Mesendoderm (in vitro differentiated cells): Measurements from ENCODE around the gene LYRM4.

ENCODE experiments used
- DNase-seq: peaks from one replicate; pipeline ENCODE4 v3.0.0; 2013
- H2AK5ac ChIP-seq: 2 replicates; pipeline ENCODE4 v1.6.1; 2013; ENCODE audit warnings: low read length, inconsistent platforms
- H2BK120ac ChIP-seq: 2 replicates; pipeline ENCODE4 v1.6.1; 2013; ENCODE audit warnings: low read depth, mild to moderate bottlenecking, low read length, moderate library complexity, mixed read lengths
- H2BK15ac ChIP-seq: replicated peaks from 2 replicates; pipeline ENCODE4 v1.6.1; 2013; ENCODE audit warnings: low read depth, mild to moderate bottlenecking, moderate library complexity
- H2BK5ac ChIP-seq: 2 replicates; pipeline ENCODE4 v1.6.1; 2013; ENCODE audit warnings: low read length, inconsistent platforms
- H3K18ac ChIP-seq: 2 replicates; pipeline ENCODE4 v1.6.1; 2013; ENCODE audit warnings: mild to moderate bottlenecking, low read length, mixed read lengths
- H3K23ac ChIP-seq: one replicate; pipeline ENCODE4 v1.6.1; 2013; ENCODE audit warnings: low read length
- H3K27ac ChIP-seq: 2 replicates; pipeline ENCODE4 v1.5.1; 2013; ENCODE audit warnings: low read depth, mild to moderate bottlenecking, inconsistent platforms, low read length, moderate library complexity
- H3K27me3 ChIP-seq: 2 replicates; pipeline ENCODE4 v1.6.1; 2013; ENCODE audit warnings: low read length, control low read depth, mild to moderate bottlenecking, inconsistent platforms; ENCODE audit not compliant: insufficient read depth, poor library complexity
- H3K36me3 ChIP-seq: 2 replicates; pipeline ENCODE4 v1.6.1; 2013; ENCODE audit warnings: low read length, inconsistent platforms; ENCODE audit not compliant: control insufficient read depth, insufficient read depth
- H3K4ac ChIP-seq: one replicate; pipeline ENCODE4 v1.6.1; 2013; ENCODE audit warnings: low read depth, mild to moderate bottlenecking, low read length, moderate library complexity
- H3K4me1 ChIP-seq: 2 replicates; pipeline ENCODE4 v1.6.1; 2013; ENCODE audit warnings: low read depth, low read length, inconsistent platforms; ENCODE audit not compliant: control insufficient read depth
- H3K4me2 ChIP-seq: 2 replicates; pipeline ENCODE4 v1.6.1; 2013; ENCODE audit warnings: low read length
- H3K4me3 ChIP-seq: 2 replicates; pipeline ENCODE4 v1.5.1; 2013; ENCODE audit warnings: mild to moderate bottlenecking, low read length
- H3K56ac ChIP-seq: one replicate; pipeline ENCODE4 v1.6.1; 2013; ENCODE audit warnings: low read length
- H3K79me1 ChIP-seq: 2 replicates; pipeline ENCODE4 v1.6.1; 2013; ENCODE audit warnings: low read length, inconsistent platforms
- H3K79me2 ChIP-seq: 2 replicates; pipeline ENCODE4 v1.6.1; 2013; ENCODE audit warnings: mild to moderate bottlenecking, low read length; ENCODE audit not compliant: control insufficient read depth, insufficient read depth
- H3K9ac ChIP-seq: 2 replicates; pipeline ENCODE4 v1.6.1; 2013; ENCODE audit warnings: low read length, inconsistent platforms
- H4K5ac ChIP-seq: one replicate; pipeline ENCODE4 v1.6.1; 2013; ENCODE audit warnings: low read length
- H4K8ac ChIP-seq: one replicate; pipeline ENCODE4 v1.6.1; 2013; ENCODE audit warnings: low read depth, mild to moderate bottlenecking, control low read depth, low read length, moderate library complexity
- WGBS: extraction: QIAGEN DNeasy Blood & Tissue Kit; methylation state at CpG from one replicate; pipeline ENCODE4 v1.1.7; 2013; ENCODE audit warnings: low lambda C conversion rate, missing lambda C conversion rate; ENCODE audit not compliant: insufficient coverage; ENCODE audit errors: extremely low coverage; 5-methylcytosine and 5-hydroxymethylcytosine counted together

LYRM4 gene

DNA sequence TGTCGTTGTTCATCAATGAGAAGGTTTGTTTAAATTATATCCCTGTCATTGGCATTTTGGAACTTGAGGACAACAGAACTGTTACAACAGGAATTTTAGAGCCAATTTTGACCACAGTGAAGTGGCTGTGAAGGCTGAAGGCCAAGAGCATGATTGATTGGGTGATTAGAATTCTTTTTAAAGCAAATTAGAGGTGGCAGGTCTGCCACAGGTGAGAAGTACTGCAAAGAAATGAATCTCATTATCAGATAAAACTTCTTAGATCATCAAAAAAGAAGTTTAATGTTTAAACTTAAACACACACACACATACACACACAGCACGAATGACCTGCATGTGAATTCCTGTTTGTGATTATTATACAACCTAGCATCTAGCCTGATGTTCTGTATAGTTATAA, 32.9 kb upstream of the LYRM4 start:
- no peaks in the 10 kb centered on the region for H3K36me3 ChIP-seq
- WGBS = no CpG with 5 or more reads among the region's 2 CpGs
- H3K27ac ChIP-seq = no peak overlapping the region
- H3K4me2 ChIP-seq = no peak overlapping the region
- no peak overlapping the region for H2BK120ac ChIP-seq
- no peaks in the 10 kb centered on the region for H3K27me3 ChIP-seq
- no peak for DNase-seq
- no peak overlapping the region for H3K18ac ChIP-seq
- H4K8ac ChIP-seq = no peak overlapping the region
- no peak overlapping the region for H3K23ac ChIP-seq
- no peaks in the 10 kb centered on the region for H3K4me1 ChIP-seq
- H3K4ac ChIP-seq = no peak overlapping the region
- no peaks in the 10 kb centered on the region for H3K79me2 ChIP-seq
- H3K56ac ChIP-seq = no peak overlapping the region
- no peak overlapping the region for H2BK15ac ChIP-seq
- no peak overlapping the region for H3K9ac ChIP-seq
- no peak overlapping the region for H2AK5ac ChIP-seq
- no peak overlapping the region for H3K4me3 ChIP-seq
- H2BK5ac ChIP-seq = no peak overlapping the region
- H4K5ac ChIP-seq = no peak overlapping the region
- peaks cover 12% of the 10 kb centered on the region for H3K79me1 ChIP-seq

DNA sequence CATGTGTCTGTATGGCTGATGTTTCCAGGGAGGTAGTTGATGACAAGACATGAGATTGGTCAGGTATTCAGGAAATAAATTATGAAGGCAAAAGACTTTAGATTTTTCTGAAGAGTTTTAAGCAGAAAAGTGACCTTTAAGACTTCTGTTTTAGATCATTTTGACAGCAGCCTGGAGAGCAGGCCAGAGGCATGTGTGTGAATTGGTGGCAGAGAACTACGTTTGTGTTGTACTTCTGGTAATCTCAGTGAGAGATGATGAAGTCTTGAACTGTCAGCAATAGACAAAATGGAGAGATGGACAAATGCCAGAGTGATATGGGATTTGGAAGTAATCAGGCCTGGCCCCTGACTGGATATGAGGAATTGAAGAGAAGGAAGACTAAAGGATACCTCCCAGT, 31.4 kb upstream of the LYRM4 start:
- Histone ChIP-seq H3K27me3 (no peaks in the 10 kb centered on the region), H3K9ac (no peak overlapping the region), H4K5ac (no peak overlapping the region), H3K23ac (no peak overlapping the region), H3K27ac (no peak overlapping the region), H3K18ac (no peak overlapping the region), H3K36me3 (no peaks in the 10 kb centered on the region), H3K4ac (no peak overlapping the region), H3K4me1 (no peaks in the 10 kb centered on the region), H3K79me1 (peaks cover 12% of the 10 kb centered on the region), H3K56ac (no peak overlapping the region), H2BK5ac (no peak overlapping the region), H2AK5ac (no peak overlapping the region), H4K8ac (no peak overlapping the region), H3K4me2 (no peak overlapping the region), H3K79me2 (no peaks in the 10 kb centered on the region), H3K4me3 (no peak overlapping the region), H2BK120ac (no peak overlapping the region), H2BK15ac (no peak overlapping the region)
- no peak for DNase-seq
- WGBS = no CpG with 5 or more reads among the region's 1 CpG

DNA sequence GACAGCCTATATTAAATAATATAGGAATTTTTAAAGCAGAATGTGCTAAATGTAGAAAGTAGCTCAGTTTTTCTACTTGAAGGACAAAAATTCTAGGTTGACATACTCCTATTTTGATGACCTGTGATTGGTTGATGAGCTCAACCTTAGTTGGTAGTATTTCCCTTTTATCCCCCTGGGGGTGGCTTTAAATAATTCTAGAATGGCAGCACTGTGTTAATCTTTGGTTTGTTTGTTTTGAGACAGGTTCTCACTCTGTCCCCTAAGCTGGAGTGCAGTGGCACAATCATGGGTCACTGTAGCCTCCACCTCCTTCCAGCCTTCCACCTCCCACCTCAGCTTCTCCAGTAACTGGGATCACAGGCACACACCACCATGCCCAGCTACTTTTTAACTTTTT, 29.8 kb upstream of the LYRM4 start:
- Histone ChIP-seq H2BK15ac (no peak overlapping the region), H2BK120ac (no peak overlapping the region), H2AK5ac (no peak overlapping the region), H4K8ac (no peak overlapping the region), H3K9ac (no peak overlapping the region), H3K79me2 (no peaks in the 10 kb centered on the region), H3K4me2 (no peak overlapping the region), H3K27me3 (no peaks in the 10 kb centered on the region), H3K56ac (no peak overlapping the region), H2BK5ac (no peak overlapping the region), H3K27ac (no peak overlapping the region), H4K5ac (no peak overlapping the region), H3K79me1 (peaks cover 10% of the 10 kb centered on the region), H3K36me3 (no peaks in the 10 kb centered on the region), H3K23ac (no peak overlapping the region), H3K4me1 (no peaks in the 10 kb centered on the region), H3K4ac (no peak overlapping the region), H3K18ac (no peak overlapping the region), H3K4me3 (no peak overlapping the region)
- no peak for DNase-seq

DNA sequence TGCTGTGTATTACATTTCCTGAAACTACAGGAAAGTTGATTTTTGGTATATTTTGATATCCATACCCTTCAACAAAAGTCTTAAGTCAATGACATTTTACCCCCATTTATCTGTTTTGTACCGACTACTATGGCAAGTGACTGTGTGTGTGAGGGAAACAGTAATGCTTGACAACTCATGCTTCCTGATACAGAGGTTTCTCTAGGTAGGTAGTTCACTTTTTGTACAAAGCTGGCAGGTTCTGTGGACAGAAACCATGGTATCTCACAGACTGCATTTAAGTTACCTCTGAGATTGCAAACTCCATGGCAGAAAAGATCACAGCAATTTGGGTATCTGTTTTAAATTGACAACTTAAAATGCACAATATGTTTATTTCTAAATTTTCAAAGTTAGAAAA, 29.3 kb upstream of the LYRM4 start:
- Histone ChIP-seq H2BK5ac (no peak overlapping the region), H2BK120ac (no peak overlapping the region), H4K8ac (no peak overlapping the region), H3K4me1 (no peaks in the 10 kb centered on the region), H3K9ac (no peak overlapping the region), H3K27me3 (no peaks in the 10 kb centered on the region), H3K18ac (no peak overlapping the region), H3K27ac (no peak overlapping the region), H4K5ac (no peak overlapping the region), H3K36me3 (no peaks in the 10 kb centered on the region), H3K4me2 (no peak overlapping the region), H3K23ac (no peak overlapping the region), H2BK15ac (no peak overlapping the region), H3K79me2 (no peaks in the 10 kb centered on the region), H2AK5ac (no peak overlapping the region), H3K4ac (no peak overlapping the region), H3K79me1 (peaks cover 10% of the 10 kb centered on the region), H3K56ac (no peak overlapping the region), H3K4me3 (no peak overlapping the region)
- no CpG with 5 or more reads among the region's 1 CpG for WGBS
- DNase-seq = no peak

DNA sequence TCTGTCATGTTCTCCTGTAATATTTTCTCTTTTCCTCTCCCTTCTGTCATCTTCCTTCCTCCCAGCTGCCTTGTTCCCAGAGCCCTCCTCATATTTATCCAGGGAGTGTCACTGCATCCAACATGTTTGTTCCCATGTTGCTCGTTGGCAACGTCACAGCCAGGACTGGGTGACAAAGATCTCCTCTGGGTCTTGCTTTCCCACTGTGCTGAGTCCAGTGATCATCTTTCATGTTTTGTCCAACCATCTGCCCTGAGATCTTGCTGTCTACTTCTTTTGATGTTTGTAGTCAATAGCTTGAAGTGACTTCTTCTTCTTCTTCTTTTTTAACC, 27.2 kb upstream of the LYRM4 start:
- Histone ChIP-seq H3K4me1 (no peaks in the 10 kb centered on the region), H2BK5ac (no peak overlapping the region), H3K4me3 (no peak overlapping the region), H2BK120ac (no peak overlapping the region), H2AK5ac (no peak overlapping the region), H3K18ac (no peak overlapping the region), H3K4me2 (no peak overlapping the region), H3K36me3 (no peaks in the 10 kb centered on the region), H4K8ac (no peak overlapping the region), H4K5ac (no peak overlapping the region), H3K27ac (no peak overlapping the region), H3K56ac (no peak overlapping the region), H3K4ac (no peak overlapping the region), H3K79me1 (peaks cover 10% of the 10 kb centered on the region), H2BK15ac (no peak overlapping the region), H3K27me3 (no peaks in the 10 kb centered on the region), H3K9ac (no peak overlapping the region), H3K79me2 (no peaks in the 10 kb centered on the region), H3K23ac (no peak overlapping the region)
- no CpG with 5 or more reads among the region's 2 CpGs for WGBS
- no peak for DNase-seq

DNA sequence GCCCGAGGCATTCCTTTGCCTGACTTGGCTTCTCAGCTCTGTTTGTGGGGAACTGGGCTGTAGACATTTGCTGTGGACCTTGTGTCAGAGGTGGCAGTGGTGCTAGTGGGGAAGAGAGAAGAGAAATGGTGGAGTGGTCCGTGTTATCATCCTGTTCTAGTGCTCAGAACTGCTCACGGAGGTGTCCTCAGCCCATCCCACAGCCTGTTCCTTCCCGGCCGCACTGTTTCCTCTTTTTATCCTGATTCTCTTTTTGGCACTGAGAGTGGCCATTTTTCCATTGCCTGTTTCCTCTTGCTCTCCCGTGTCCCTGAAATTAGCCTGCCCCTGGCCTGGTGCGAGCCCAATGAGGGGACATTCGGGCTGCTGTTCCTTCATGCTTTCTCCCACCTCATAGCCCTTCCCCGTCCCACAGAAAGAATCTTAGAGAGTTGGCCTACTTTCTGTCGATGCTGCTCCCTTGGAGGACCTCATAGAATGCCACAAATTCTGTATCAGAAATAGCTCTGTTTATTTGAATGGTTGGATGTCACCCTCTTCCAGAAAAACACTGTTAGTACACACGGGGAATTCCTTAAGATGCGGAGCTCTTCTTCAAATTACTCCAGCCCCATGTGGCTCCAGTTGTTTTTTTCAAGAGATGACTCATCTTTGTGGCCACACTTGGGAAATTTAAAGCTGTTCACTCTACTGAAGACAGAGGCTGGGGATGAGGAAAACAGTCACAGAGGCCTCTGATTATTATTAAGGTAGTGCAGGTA, 26.6 kb upstream of the LYRM4 start:
- Histone ChIP-seq H3K9ac (no peak overlapping the region), H3K36me3 (no peaks in the 10 kb centered on the region)
- no CpG with 5 or more reads among the region's 12 CpGs for WGBS

More for the DNA sequence above, 26.6 kb upstream of the LYRM4 start:
- Histone ChIP-seq H3K4me2 (no peak overlapping the region), H3K79me1 (peaks cover 8% of the 10 kb centered on the region), H3K4me1 (no peaks in the 10 kb centered on the region), H3K27ac (no peak overlapping the region), H2BK5ac (no peak overlapping the region), H2AK5ac (no peak overlapping the region), H3K4ac (no peak overlapping the region), H3K79me2 (no peaks in the 10 kb centered on the region), H3K27me3 (no peaks in the 10 kb centered on the region), H2BK15ac (no peak overlapping the region), H3K23ac (no peak overlapping the region), H2BK120ac (no peak overlapping the region), H3K4me3 (no peak overlapping the region), H3K56ac (no peak overlapping the region), H4K5ac (no peak overlapping the region), H3K18ac (no peak overlapping the region), H4K8ac (no peak overlapping the region)
- peak; percentile 21 for DNase-seq
